ENCODE measurements around the gene AMBRA1. TPM values are rescaled to one million over a fixed set of nuclear protein-coding genes. Genes with fewer than 3 reads are reported as not detected.

Gene AMBRA1
- total and polyA plus RNA-seq, 2 donors, result 8.7 to 20.6 TPM

DNA sequence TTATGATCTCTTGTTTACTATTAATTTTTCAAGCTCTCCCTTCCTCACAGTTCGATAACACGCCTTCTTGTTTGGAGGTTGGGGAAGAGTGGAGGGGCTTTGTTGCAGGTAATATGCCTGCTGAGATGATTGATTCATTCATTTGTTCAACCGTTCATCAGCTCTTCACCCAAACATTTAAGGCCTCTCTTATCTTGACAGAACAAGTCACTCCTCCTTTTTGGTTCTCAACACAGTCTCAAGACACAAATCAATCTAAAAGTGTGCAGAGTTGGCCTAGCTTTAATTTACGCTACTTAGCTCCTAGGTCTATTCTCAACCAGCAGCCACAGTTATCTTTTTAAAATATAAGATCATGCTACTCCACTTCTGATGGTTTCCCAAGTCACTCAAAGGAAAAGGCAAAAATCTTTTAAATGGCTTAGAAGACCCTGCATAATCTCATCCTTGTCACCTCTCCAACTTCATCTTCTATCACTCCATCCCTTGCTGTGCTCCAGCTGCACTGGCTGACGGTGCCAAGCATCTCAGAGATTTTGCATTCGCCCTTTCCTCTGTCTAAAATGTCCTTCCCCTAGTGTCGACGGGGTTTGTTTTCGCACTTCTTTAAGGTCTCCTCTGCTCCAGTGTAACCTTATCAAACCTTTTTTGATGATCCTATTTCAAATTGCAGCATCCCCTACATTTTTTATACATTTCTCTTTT is 60.3 kb downstream of the AMBRA1 start:
- DNase-seq (ENCODE audit: low read depth in 6 of 9, low spot score in 9 of 9), result no peak
- Histone ChIP-seq H3K27me3 (ENCODE audit: control insufficient read depth in 2 of 2, insufficient read depth in 1 of 2, low read length in 1 of 2) (no peaks in the 10 kb centered on the region), H3K9me3 (ENCODE audit: control insufficient read depth in 2 of 2, insufficient read depth in 1 of 2, low read length in 1 of 2) (no peaks in the 10 kb centered on the region), H3K4me1 (ENCODE audit: control insufficient read depth in 2 of 2, insufficient read depth in 2 of 2, low read length in 2 of 2) (peaks cover 0 to 6% of the 10 kb centered on the region in 2 donors), H3K4me3 (ENCODE audit: low read length in 2 of 2) (no peak overlapping the region), H3K36me3 (ENCODE audit: control insufficient read depth in 2 of 2, insufficient read depth in 2 of 2, low read length in 1 of 2) (no peaks in the 10 kb centered on the region), H3K27ac (ENCODE audit: low read depth in 1 of 2, low read length in 1 of 2) (no peak overlapping the region)
- 95% methylated on average over 9 of the region's 9 CpGs for WGBS

DNA sequence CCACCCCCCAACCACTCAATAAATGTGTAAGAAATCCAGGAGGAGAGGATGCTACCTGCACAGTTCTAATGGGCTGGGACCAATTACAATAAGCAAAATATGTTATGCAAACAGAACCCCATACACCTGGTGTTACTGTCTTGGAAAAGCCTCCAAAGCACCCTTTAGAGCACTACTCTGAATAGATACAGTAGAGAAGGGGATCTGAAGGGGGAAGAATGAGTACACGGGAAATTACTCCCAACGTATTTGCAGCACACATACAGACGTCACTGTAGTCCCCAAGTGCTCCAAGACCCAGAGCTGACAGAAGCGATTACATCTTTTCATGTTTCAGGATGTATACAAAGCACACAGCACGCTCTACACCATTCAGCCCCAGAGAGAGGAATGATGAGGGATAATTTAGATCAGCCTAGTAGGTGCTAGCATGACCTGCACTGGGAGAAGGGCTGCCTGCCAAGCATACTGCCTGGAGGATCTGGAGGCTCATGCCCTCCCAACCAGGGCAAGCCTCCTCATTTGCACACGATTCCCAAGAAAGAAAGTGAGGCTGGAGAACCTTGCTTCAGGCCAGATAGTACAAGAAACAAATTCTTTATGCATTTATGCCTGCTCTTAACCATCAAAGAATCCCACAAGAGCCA is 63.8 kb downstream of the AMBRA1 start:
- DNase-seq (ENCODE audit: low read depth in 6 of 9, low spot score in 9 of 9), result no peak
- H3K27me3 ChIP-seq (ENCODE audit: control insufficient read depth in 2 of 2, insufficient read depth in 1 of 2, low read length in 1 of 2), result no peaks in the 10 kb centered on the region
- peaks cover 0 to 3% of the 10 kb centered on the region in 2 donors for H3K4me1 ChIP-seq (ENCODE audit: control insufficient read depth in 2 of 2, insufficient read depth in 2 of 2, low read length in 2 of 2)
- H3K27ac ChIP-seq (ENCODE audit: low read depth in 1 of 2, low read length in 1 of 2), result no peak overlapping the region
- H3K4me3 ChIP-seq (ENCODE audit: low read length in 2 of 2), result no peak overlapping the region
- no peaks in the 10 kb centered on the region for H3K9me3 ChIP-seq (ENCODE audit: control insufficient read depth in 2 of 2, insufficient read depth in 1 of 2, low read length in 1 of 2)
- H3K36me3 ChIP-seq (ENCODE audit: control insufficient read depth in 2 of 2, insufficient read depth in 2 of 2, low read length in 1 of 2), result peaks cover 0 to 3% of the 10 kb centered on the region in 2 donors
- 98% methylated on average over 6 of the region's 6 CpGs for WGBS

DNA sequence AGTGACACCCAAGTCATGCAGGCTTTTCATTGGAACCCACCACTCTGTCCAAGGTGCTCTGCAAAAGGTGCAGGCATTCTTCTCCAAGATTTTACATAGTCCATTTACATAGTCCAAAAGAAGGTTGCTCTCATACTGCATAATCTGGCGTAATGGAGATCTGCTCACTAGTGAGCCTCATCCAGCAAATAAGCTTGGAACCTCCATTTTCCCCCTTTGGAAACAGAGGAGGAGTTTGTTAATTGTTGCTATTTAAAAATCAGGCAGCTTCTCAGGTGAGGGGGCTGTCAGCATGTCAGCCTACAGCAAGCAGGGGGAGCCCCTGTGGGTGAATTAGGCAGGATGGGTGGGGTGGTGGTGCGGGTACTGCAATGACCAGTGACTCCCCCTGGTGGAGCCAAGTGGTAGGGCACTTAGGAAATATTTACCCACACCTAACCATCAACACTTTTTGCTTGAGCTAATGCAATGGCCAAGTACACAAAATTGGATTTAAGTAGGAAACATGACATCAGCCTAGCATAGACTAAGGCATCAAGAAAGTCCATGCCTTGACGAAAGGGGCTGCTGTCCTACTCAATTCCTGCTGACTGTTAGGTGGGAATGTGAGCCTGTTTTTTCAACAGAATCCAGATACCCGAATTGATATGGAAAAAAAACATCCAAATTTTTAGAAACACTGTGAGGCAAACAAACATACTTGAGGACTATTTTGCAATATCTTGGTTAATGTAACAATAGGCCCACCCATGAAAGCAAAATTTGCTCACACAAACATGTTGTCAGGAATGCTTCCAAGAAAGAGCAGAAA is 64.5 kb downstream of the AMBRA1 start:
- peaks cover 0 to 3% of the 10 kb centered on the region in 2 donors for H3K36me3 ChIP-seq (ENCODE audit: control insufficient read depth in 2 of 2, insufficient read depth in 2 of 2, low read length in 1 of 2)
- WGBS, result 68% methylated on average over 4 of the region's 4 CpGs
- no peak overlapping the region for H3K27ac ChIP-seq (ENCODE audit: low read depth in 1 of 2, low read length in 1 of 2)
- no peaks in the 10 kb centered on the region for H3K9me3 ChIP-seq (ENCODE audit: control insufficient read depth in 2 of 2, insufficient read depth in 1 of 2, low read length in 1 of 2)
- no peak overlapping the region for H3K4me3 ChIP-seq (ENCODE audit: low read length in 2 of 2)
- peak; percentile 42 to 80 (median 58) for DNase-seq (ENCODE audit: low read depth in 6 of 9, low spot score in 9 of 9)
- H3K27me3 ChIP-seq (ENCODE audit: control insufficient read depth in 2 of 2, insufficient read depth in 1 of 2, low read length in 1 of 2), result no peaks in the 10 kb centered on the region
- H3K4me1 ChIP-seq (ENCODE audit: control insufficient read depth in 2 of 2, insufficient read depth in 2 of 2, low read length in 2 of 2), result peaks cover 0 to 3% of the 10 kb centered on the region in 2 donors

DNA sequence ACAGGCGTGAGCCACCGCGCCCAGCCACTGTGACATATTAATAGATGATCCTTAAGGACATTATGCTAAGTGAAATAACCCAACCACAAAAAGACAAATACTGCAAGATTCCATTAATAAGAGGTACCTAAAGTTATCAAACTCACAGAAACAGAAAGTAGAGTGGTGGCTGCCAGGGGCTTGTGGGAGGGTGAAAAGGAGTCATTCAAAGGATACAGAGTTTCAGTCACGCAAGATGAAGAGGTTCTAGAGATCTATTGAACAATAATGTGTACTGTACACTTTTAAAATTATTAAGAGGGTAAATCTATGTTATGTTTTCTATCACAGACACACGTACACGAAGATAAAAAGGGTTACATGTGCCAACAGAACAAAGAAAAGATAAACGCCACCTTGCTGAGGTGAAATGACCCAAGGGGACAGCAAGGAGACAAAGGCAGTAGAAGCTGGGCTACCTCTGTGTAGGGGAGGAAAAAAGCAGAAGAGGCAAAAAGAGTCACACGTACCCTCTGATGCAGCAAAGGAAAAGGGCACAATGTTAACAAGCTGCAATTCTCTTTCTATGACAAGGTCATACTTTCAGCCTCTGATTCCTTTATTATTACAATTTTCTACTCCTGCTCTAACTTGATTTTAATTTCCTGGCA is 65.3 kb downstream of the AMBRA1 start:
- peaks cover 0 to 3% of the 10 kb centered on the region in 2 donors for H3K36me3 ChIP-seq (ENCODE audit: control insufficient read depth in 2 of 2, insufficient read depth in 2 of 2, low read length in 1 of 2)
- H3K4me1 ChIP-seq (ENCODE audit: control insufficient read depth in 2 of 2, insufficient read depth in 2 of 2, low read length in 2 of 2), result peaks cover 0 to 3% of the 10 kb centered on the region in 2 donors
- H3K27me3 ChIP-seq (ENCODE audit: control insufficient read depth in 2 of 2, insufficient read depth in 1 of 2, low read length in 1 of 2), result no peaks in the 10 kb centered on the region
- no peak overlapping the region for H3K4me3 ChIP-seq (ENCODE audit: low read length in 2 of 2)
- no peak for DNase-seq (ENCODE audit: low read depth in 6 of 9, low spot score in 9 of 9)
- no peaks in the 10 kb centered on the region for H3K9me3 ChIP-seq (ENCODE audit: control insufficient read depth in 2 of 2, insufficient read depth in 1 of 2, low read length in 1 of 2)
- 96% methylated on average over 8 of the region's 8 CpGs for WGBS
- no peak overlapping the region for H3K27ac ChIP-seq (ENCODE audit: low read depth in 1 of 2, low read length in 1 of 2)

GRCh38 chr11:46527591-46528130 is 66.2 kb downstream of the AMBRA1 start:
- Histone ChIP-seq H3K4me3 (ENCODE audit: low read length in 2 of 2) (no peak overlapping the region), H3K27me3 (ENCODE audit: control insufficient read depth in 2 of 2, insufficient read depth in 1 of 2, low read length in 1 of 2) (no peaks in the 10 kb centered on the region), H3K36me3 (ENCODE audit: control insufficient read depth in 2 of 2, insufficient read depth in 2 of 2, low read length in 1 of 2) (peaks cover 0 to 3% of the 10 kb centered on the region in 2 donors), H3K9me3 (ENCODE audit: control insufficient read depth in 2 of 2, insufficient read depth in 1 of 2, low read length in 1 of 2) (no peaks in the 10 kb centered on the region), H3K27ac (ENCODE audit: low read depth in 1 of 2, low read length in 1 of 2) (no peak overlapping the region), H3K4me1 (ENCODE audit: control insufficient read depth in 2 of 2, insufficient read depth in 2 of 2, low read length in 2 of 2) (peaks cover 0 to 3% of the 10 kb centered on the region in 2 donors)
- 96% methylated on average over 1 of the region's 1 CpG for WGBS
- no peak for DNase-seq (ENCODE audit: low read depth in 6 of 9, low spot score in 9 of 9)

GRCh38 chr11:46526216-46527215 is 67.3 kb downstream of the AMBRA1 start:
- peaks cover 0 to 3% of the 10 kb centered on the region in 2 donors for H3K4me1 ChIP-seq (ENCODE audit: control insufficient read depth in 2 of 2, insufficient read depth in 2 of 2, low read length in 2 of 2)

DNA sequence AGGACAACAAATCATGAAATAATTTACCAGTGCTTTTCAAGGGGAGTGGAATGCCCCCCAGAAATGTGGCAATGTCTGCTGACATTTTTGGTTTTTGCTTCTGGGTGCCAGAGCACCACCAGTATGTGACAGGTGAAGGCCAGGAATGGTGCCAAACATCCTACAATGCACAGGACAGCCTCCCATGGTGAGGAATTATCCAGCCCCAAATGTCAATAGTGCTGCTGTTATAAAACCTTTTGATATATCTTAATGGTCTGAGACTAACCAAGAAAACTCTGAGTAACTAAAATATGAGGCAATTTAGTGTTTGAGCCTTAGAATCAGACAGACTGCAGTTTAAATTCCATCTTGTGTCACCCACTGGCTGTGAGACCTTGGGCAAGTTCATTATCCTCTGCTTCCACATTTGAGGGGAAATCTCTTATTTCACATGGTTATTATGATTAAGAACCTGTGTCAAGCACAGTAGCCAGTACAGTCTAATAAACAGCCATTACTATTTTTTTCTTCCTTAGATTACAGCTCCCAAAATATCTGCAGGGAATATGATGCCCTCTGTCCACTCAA is 69.5 kb downstream of the AMBRA1 start:
- DNase-seq (ENCODE audit: low read depth in 6 of 9, low spot score in 9 of 9), result no peak
- peaks cover 2 to 3% of the 10 kb centered on the region in 2 donors for H3K36me3 ChIP-seq (ENCODE audit: control insufficient read depth in 2 of 2, insufficient read depth in 2 of 2, low read length in 1 of 2)
- no peak overlapping the region for H3K4me3 ChIP-seq (ENCODE audit: low read length in 2 of 2)
- no peaks in the 10 kb centered on the region for H3K9me3 ChIP-seq (ENCODE audit: control insufficient read depth in 2 of 2, insufficient read depth in 1 of 2, low read length in 1 of 2)
- no peak overlapping the region for H3K27ac ChIP-seq (ENCODE audit: low read depth in 1 of 2, low read length in 1 of 2)
- no peaks in the 10 kb centered on the region for H3K27me3 ChIP-seq (ENCODE audit: control insufficient read depth in 2 of 2, insufficient read depth in 1 of 2, low read length in 1 of 2)
- peaks cover 0 to 1% of the 10 kb centered on the region in 2 donors for H3K4me1 ChIP-seq (ENCODE audit: control insufficient read depth in 2 of 2, insufficient read depth in 2 of 2, low read length in 2 of 2)

More at GRCh38 chr11:46526216-46527215, 67.3 kb downstream of the AMBRA1 start:
- DNase-seq (ENCODE audit: low read depth in 6 of 9, low spot score in 9 of 9), result no peak
- H3K9me3 ChIP-seq (ENCODE audit: control insufficient read depth in 2 of 2, insufficient read depth in 1 of 2, low read length in 1 of 2), result no peaks in the 10 kb centered on the region
- no peak overlapping the region for H3K27ac ChIP-seq (ENCODE audit: low read depth in 1 of 2, low read length in 1 of 2)
- WGBS, result 62% methylated on average over 2 of the region's 2 CpGs
- H3K36me3 ChIP-seq (ENCODE audit: control insufficient read depth in 2 of 2, insufficient read depth in 2 of 2, low read length in 1 of 2), result peaks cover 0 to 3% of the 10 kb centered on the region in 2 donors
- no peaks in the 10 kb centered on the region for H3K27me3 ChIP-seq (ENCODE audit: control insufficient read depth in 2 of 2, insufficient read depth in 1 of 2, low read length in 1 of 2)
- H3K4me3 ChIP-seq (ENCODE audit: low read length in 2 of 2), result no peak overlapping the region

GRCh38 chr11:46523290-46523689 is 70.5 kb downstream of the AMBRA1 start:
- peaks cover 2 to 3% of the 10 kb centered on the region in 2 donors for H3K36me3 ChIP-seq (ENCODE audit: control insufficient read depth in 2 of 2, insufficient read depth in 2 of 2, low read length in 1 of 2)
- no peak for DNase-seq (ENCODE audit: low read depth in 6 of 9, low spot score in 9 of 9)
- 95% methylated on average over 6 of the region's 6 CpGs for WGBS
- no peak overlapping the region for H3K27ac ChIP-seq (ENCODE audit: low read depth in 1 of 2, low read length in 1 of 2)
- no peaks in the 10 kb centered on the region for H3K27me3 ChIP-seq (ENCODE audit: control insufficient read depth in 2 of 2, insufficient read depth in 1 of 2, low read length in 1 of 2)
- H3K4me3 ChIP-seq (ENCODE audit: low read length in 2 of 2), result no peak overlapping the region
- H3K9me3 ChIP-seq (ENCODE audit: control insufficient read depth in 2 of 2, insufficient read depth in 1 of 2, low read length in 1 of 2), result no peaks in the 10 kb centered on the region
- no peaks in the 10 kb centered on the region for H3K4me1 ChIP-seq (ENCODE audit: control insufficient read depth in 2 of 2, insufficient read depth in 2 of 2, low read length in 2 of 2)
